NCI-H345 (cell line): ENCODE results near the gene CNKSR2.

Source experiments
- DNase-seq: peaks from one replicate; lab custom pipeline; 2025; lab: John Stamatoyannopoulos, UW

CNKSR2 gene

GRCh38 chrX:21675931-21676330, 301.7 kb downstream of the CNKSR2 start:
- peak; percentile 0 for DNase-seq

- no peak for DNase-seq
Observed at GRCh38 chrX:21678048-21678612, 303.9 kb downstream of the CNKSR2 start.

- no peak for DNase-seq
Observed at GRCh38 chrX:21683941-21684340, 309.7 kb downstream of the CNKSR2 start.

GRCh38 chrX:21691512-21692018, 317.3 kb downstream of the CNKSR2 start:
- DNase-seq, result no peak

DNA sequence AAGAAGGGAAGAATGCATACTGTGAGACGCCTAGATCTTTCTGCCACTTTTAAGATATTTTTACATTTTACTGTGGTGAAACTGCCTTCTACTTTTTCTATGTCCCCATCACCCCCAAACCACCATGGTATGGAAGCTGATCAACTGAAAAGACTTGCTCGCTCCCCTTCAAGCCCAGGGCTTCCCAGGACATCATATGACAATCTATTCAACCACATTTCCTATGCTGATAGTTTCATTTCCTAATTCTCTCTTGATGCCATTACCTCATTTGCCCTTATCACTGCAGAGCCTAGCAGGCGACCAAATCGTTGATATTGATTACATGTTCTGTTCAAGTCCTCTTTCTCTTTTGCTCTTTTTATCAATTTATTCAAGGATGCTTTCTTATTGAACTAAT, 324.1 kb downstream of the CNKSR2 start:
- DNase-seq, result no peak

GRCh38 chrX:21699136-21699535, 324.9 kb downstream of the CNKSR2 start:
- no peak for DNase-seq

GRCh38 chrX:21700275-21700674, 326.1 kb downstream of the CNKSR2 start:
- DNase-seq, result no peak

- no peak for DNase-seq
Observed at GRCh38 chrX:21700967-21701366, 326.7 kb downstream of the CNKSR2 start.

GRCh38 chrX:21702725-21703124, 328.5 kb downstream of the CNKSR2 start:
- no peak for DNase-seq
